ENCODE data around the gene KLLN. TPM values are rescaled to one million over a fixed set of nuclear protein-coding genes. Genes with fewer than 3 reads are reported as not detected.
A peak's percentile ranks its signal among the peaks of the same experiment; 100 is the strongest.

Gene KLLN
- total and polyA plus RNA-seq, 2 of the 13 experiments (the other 11 are each of a cell fraction or from before 2014, with no cell fraction given), result 0.08 to 0.44 TPM

- TF ChIP-seq TFAP4 (IDR thresholded peaks at IDR 0.05; ENCODE audit: borderline replicate concordance, low read depth), result peak; percentile 17; the same call in 1 of the 2 replicates
- TF ChIP-seq ZNF761 (CRISPR knock-in tag; conservative IDR thresholded peaks at IDR 0.05), result 0 out of 2 replicates have a peak, but pooled peaks have one; percentile 14
- TF ChIP-seq CEBPB (IDR thresholded peaks at IDR 0.05; ENCODE audit: borderline replicate concordance, low read depth, low read length), result peak; percentile 90
- TF ChIP-seq FOSL2 (CRISPR knock-in tag; IDR thresholded peaks at IDR 0.05), result peak; percentile 52; the same call in 1 of the 2 replicates
- 0 out of 2 replicates have a peak, but pooled peaks have one; percentile 43 for TF ChIP-seq ARHGAP35 (CRISPR knock-in tag; IDR thresholded peaks at IDR 0.05; ENCODE audit: borderline replicate concordance)
- TF ChIP-seq MEIS2 (CRISPR knock-in tag; IDR thresholded peaks at IDR 0.05), result peak; percentile 68
- TF ChIP-seq, protein P1, sequence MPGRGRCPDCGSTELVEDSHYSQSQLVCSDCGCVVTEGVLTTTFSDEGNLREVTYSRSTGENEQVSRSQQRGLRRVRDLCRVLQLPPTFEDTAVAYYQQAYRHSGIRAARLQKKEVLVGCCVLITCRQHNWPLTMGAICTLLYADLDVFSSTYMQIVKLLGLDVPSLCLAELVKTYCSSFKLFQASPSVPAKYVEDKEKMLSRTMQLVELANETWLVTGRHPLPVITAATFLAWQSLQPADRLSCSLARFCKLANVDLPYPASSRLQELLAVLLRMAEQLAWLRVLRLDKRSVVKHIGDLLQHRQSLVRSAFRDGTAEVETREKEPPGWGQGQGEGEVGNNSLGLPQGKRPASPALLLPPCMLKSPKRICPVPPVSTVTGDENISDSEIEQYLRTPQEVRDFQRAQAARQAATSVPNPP (CRISPR knock-in tag; IDR thresholded peaks at IDR 0.05), result peak; percentile 10; the same call in 1 of the 2 replicates
- peak; percentile 83; the same call in 1 of the 2 replicates for TF ChIP-seq ZNF674 (CRISPR knock-in tag; IDR thresholded peaks at IDR 0.05; ENCODE audit: low read depth)
- 0 out of 2 replicates have a peak, but pooled peaks have one; percentile 5 for TF ChIP-seq EEA1 (CRISPR knock-in tag; IDR thresholded peaks at IDR 0.05; ENCODE audit: borderline replicate concordance)
- no peak for TF ChIP-seq MED8 (CRISPR knock-in tag; IDR thresholded peaks at IDR 0.05; ENCODE audit: insufficient replicate concordance)
- no peak for TF ChIP-seq CCAR2 (optimal IDR thresholded peaks at IDR 0.05; ENCODE audit: low read depth, low read length)
- no peak for TF ChIP-seq ZNF660 (CRISPR knock-in tag; IDR thresholded peaks at IDR 0.05; ENCODE audit: borderline replicate concordance, low read depth)
- TF ChIP-seq ZNF160 (CRISPR knock-in tag; IDR thresholded peaks at IDR 0.05), result no peak
- TF ChIP-seq ZNF768 (CRISPR knock-in tag; IDR thresholded peaks at IDR 0.05), result 0 out of 2 replicates have a peak, but pooled peaks have one; percentile 12
- TF ChIP-seq ZNF260 (CRISPR knock-in tag; IDR thresholded peaks at IDR 0.05; ENCODE audit: borderline replicate concordance, low read depth), result no peak
- TF ChIP-seq ZC3H4 (CRISPR knock-in tag; IDR thresholded peaks at IDR 0.05; ENCODE audit: borderline replicate concordance), result peak; percentile 67; the same call in 1 of the 2 replicates
- TF ChIP-seq ISL2 (CRISPR knock-in tag; IDR thresholded peaks at IDR 0.05), result no peak
- no peak for TF ChIP-seq U2AF1 (optimal IDR thresholded peaks at IDR 0.05; ENCODE audit: low read depth, low read length)
- no peak; the same call in 1 of the 2 replicates for TF ChIP-seq GABPA (IDR thresholded peaks at IDR 0.05; ENCODE audit: low read depth, low read length)
- no peak for TF ChIP-seq GABPA (CRISPR knock-in tag; IDR thresholded peaks at IDR 0.05; ENCODE audit: low read depth)
- TF ChIP-seq KLF15 (CRISPR knock-in tag; IDR thresholded peaks at IDR 0.05; ENCODE audit: borderline replicate concordance), result no peak
- TF ChIP-seq, protein P2, sequence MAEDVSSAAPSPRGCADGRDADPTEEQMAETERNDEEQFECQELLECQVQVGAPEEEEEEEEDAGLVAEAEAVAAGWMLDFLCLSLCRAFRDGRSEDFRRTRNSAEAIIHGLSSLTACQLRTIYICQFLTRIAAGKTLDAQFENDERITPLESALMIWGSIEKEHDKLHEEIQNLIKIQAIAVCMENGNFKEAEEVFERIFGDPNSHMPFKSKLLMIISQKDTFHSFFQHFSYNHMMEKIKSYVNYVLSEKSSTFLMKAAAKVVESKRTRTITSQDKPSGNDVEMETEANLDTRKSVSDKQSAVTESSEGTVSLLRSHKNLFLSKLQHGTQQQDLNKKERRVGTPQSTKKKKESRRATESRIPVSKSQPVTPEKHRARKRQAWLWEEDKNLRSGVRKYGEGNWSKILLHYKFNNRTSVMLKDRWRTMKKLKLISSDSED (CRISPR knock-in tag; IDR thresholded peaks at IDR 0.05), result no peak
- TF ChIP-seq ZNF24 (IDR thresholded peaks at IDR 0.05), result no peak
- TF ChIP-seq WIZ (CRISPR knock-in tag; IDR thresholded peaks at IDR 0.05), result 0 out of 2 replicates have a peak, but pooled peaks have one; percentile 19
- TF ChIP-seq ZNF30 (CRISPR knock-in tag; IDR thresholded peaks at IDR 0.05), result 0 out of 2 replicates have a peak, but pooled peaks have one; percentile 9
- TF ChIP-seq ZNF431 (CRISPR knock-in tag; IDR thresholded peaks at IDR 0.05; ENCODE audit: borderline replicate concordance, low read depth), result 0 out of 2 replicates have a peak, but pooled peaks have one; percentile 28
- TF ChIP-seq SNAPC5 (CRISPR knock-in tag; IDR thresholded peaks at IDR 0.05; ENCODE audit: borderline replicate concordance), result peak; percentile 64; the same call in 1 of the 2 replicates
- no peak for TF ChIP-seq ZNF225 (CRISPR knock-in tag; IDR thresholded peaks at IDR 0.05)
- peak; percentile 36; the same call in 1 of the 2 replicates for TF ChIP-seq ZNF580 (CRISPR knock-in tag; IDR thresholded peaks at IDR 0.05; ENCODE audit: borderline replicate concordance, low read depth)
Measured at GRCh38 chr10:87861566-87861952, 1.8 kb downstream of the KLLN start (continued).

Data from HepG2 (cell line).